ENCODE results near the gene ELL2.
"Not testable (repeated sequence)": the region's sequence is repeated elsewhere in the genome, so short reads cannot be mapped to it uniquely, and the experiment has no call there.

ELL2 gene

GRCh38 chr5:95853490-95853889 is 108.2 kb downstream of the ELL2 start:
- DNase-seq = no peak

GRCh38 chr5:95852567-95852966 is 109.1 kb downstream of the ELL2 start:
- no peak for DNase-seq

GRCh38 chr5:95851141-95851540 is 110.5 kb downstream of the ELL2 start:
- not testable (repeated sequence) for DNase-seq

GRCh38 chr5:95850391-95850894 is 111.2 kb downstream of the ELL2 start:
- no peak for DNase-seq

- no peak for DNase-seq
Measured at GRCh38 chr5:95848701-95849100, 113.0 kb downstream of the ELL2 start.

- no peak for DNase-seq
Measured at GRCh38 chr5:95847261-95847592, 114.4 kb downstream of the ELL2 start.

GRCh38 chr5:95846554-95847260 is 114.9 kb downstream of the ELL2 start:
- peak; percentile 33 for DNase-seq

GRCh38 chr5:95845391-95845790 is 116.3 kb downstream of the ELL2 start:
- DNase-seq = no peak

- no peak for DNase-seq
Measured at GRCh38 chr5:95843733-95844223, 117.9 kb downstream of the ELL2 start.

- DNase-seq = no peak
Measured at GRCh38 chr5:95842854-95843544, 118.7 kb downstream of the ELL2 start.

GRCh38 chr5:95841914-95842812 is 119.5 kb downstream of the ELL2 start:
- DNase-seq = no peak

- DNase-seq = no peak
Measured at GRCh38 chr5:95840956-95841705, 120.5 kb downstream of the ELL2 start.

GRCh38 chr5:95839658-95840057 is 122.0 kb downstream of the ELL2 start:
- no peak for DNase-seq

GRCh38 chr5:95838556-95838955 is 123.1 kb downstream of the ELL2 start:
- DNase-seq = no peak

GRCh38 chr5:95838001-95838520 is 123.6 kb downstream of the ELL2 start:
- DNase-seq = no peak

GRCh38 chr5:95837492-95837891 is 124.2 kb downstream of the ELL2 start:
- DNase-seq = no peak

- not testable (repeated sequence) for DNase-seq
Measured at GRCh38 chr5:95836971-95837370, 124.7 kb downstream of the ELL2 start.

GRCh38 chr5:95836544-95836943 is 125.1 kb downstream of the ELL2 start:
- DNase-seq = no peak

GRCh38 chr5:95835682-95836385 is 125.8 kb downstream of the ELL2 start:
- no peak for DNase-seq
